Loucy (cell line): ENCODE measurements around the gene KLF7.

Experiments used
- H2AFZ ChIP-seq: fragments of 200-600 bp; sonication (generic); 2 replicates; pipeline ENCODE4 v1.6.0; 2016; ENCODE audit warnings: antibody characterized with exemption, mild to moderate bottlenecking, low read length, moderate library complexity
- H3F3A ChIP-seq: fragments of 200-600 bp; 2 replicates; pipeline ENCODE4 v1.6.0; 2016; ENCODE audit warnings: antibody characterized with exemption, low read depth, mild to moderate bottlenecking
- H3K27me3 ChIP-seq: fragments of 200-600 bp; sonication (generic); 2 replicates; pipeline ENCODE4 v1.6.1; 2014; ENCODE audit warnings: low read length, mild to moderate bottlenecking; ENCODE audit not compliant: insufficient read depth, poor library complexity, severe bottlenecking
- H3K36me3 ChIP-seq: fragments of 200-600 bp; sonication (generic); 2 replicates; pipeline ENCODE4 v1.6.1; 2016; ENCODE audit warnings: low read length; ENCODE audit not compliant: insufficient read depth
- H3K4me1 ChIP-seq: fragments of 200-600 bp; sonication (generic); 2 replicates; pipeline ENCODE4 v1.5.1; 2014; ENCODE audit warnings: low read length, mild to moderate bottlenecking; ENCODE audit not compliant: insufficient read depth, poor library complexity, severe bottlenecking
- H3K4me2 ChIP-seq: fragments of 200-600 bp; sonication (generic); 2 replicates; pipeline ENCODE4 v1.6.0; 2014; ENCODE audit warnings: antibody characterized with exemption, low read length, low read depth, mild to moderate bottlenecking; ENCODE audit not compliant: poor library complexity, severe bottlenecking
- H3K4me3 ChIP-seq: fragments of 200-600 bp; sonication (generic); 2 replicates; pipeline ENCODE4 v1.5.1; 2014; ENCODE audit warnings: low read length, mild to moderate bottlenecking, mixed read lengths; ENCODE audit not compliant: poor library complexity, severe bottlenecking
- H3K79me2 ChIP-seq: fragments of 200-600 bp; sonication (generic); 2 replicates; pipeline ENCODE4 v1.6.1; 2014; ENCODE audit warnings: low read length; ENCODE audit not compliant: insufficient read depth
- H3K9ac ChIP-seq: fragments of 200-600 bp; sonication (generic); 2 replicates; pipeline ENCODE4 v1.6.0; 2014; ENCODE audit warnings: mild to moderate bottlenecking, low read depth, low read length, moderate library complexity; ENCODE audit not compliant: poor library complexity, severe bottlenecking
- H3K9me2 ChIP-seq: fragments of 200-600 bp; sonication (generic); replicated peaks from 2 replicates; pipeline ENCODE4 v1.6.1; 2016; ENCODE audit warnings: low read depth, low read length, mixed read lengths
- H3K9me3 ChIP-seq: fragments of 200-600 bp; sonication (generic); 2 replicates; pipeline ENCODE4 v1.6.1; 2014; ENCODE audit warnings: mild to moderate bottlenecking, antibody characterized with exemption, low read length, low read depth; ENCODE audit not compliant: insufficient read depth
- H4K20me1 ChIP-seq: fragments of 200-600 bp; sonication (generic); 2 replicates; pipeline ENCODE4 v1.6.0; 2014; ENCODE audit warnings: antibody characterized with exemption, low read length, mild to moderate bottlenecking; ENCODE audit not compliant: insufficient read depth, poor library complexity, severe bottlenecking
- CTCF ChIP-seq: fragments of 200-600 bp; sonication (generic); conservative IDR thresholded peaks from 2 replicates; pipeline ENCODE4 v1.5.1; 2014; ENCODE audit warnings: mild to moderate bottlenecking, antibody characterized with exemption, low read length
- EZH2phosphoT487 ChIP-seq: fragments of 200-600 bp; IDR thresholded peaks from 2 replicates; pipeline ENCODE4 v1.6.1; 2018; ENCODE audit warnings: antibody characterized with exemption, mild to moderate bottlenecking, moderate library complexity, borderline replicate concordance

The KLF7 gene

DNA sequence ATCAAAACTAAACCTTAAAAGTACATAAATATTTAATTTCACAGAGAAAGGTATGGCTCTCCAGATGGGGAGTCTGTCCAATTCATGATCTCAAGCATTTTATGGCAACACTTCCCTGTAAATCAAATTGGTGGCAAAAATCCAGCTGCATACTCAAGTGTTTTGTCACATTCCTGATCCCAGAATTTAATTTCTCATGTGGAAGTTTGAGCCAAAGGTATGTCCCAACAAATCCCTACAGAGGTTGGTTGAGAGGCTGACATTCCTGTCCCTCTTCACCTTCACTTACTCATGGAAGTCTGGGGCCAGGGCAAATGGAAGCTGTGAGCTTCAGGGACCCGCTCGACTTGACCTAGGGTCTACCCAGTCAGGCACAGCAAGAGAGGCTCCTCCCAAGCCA is 17.7 kb downstream of the KLF7 start:
- Histone ChIP-seq H3K4me1 (peaks cover 21% of the 10 kb centered on the region), H3K27me3 (no peaks in the 10 kb centered on the region), H3K36me3 (no peaks in the 10 kb centered on the region), H3K9me2 (no peaks in the 10 kb centered on the region), H3K4me3 (no peak overlapping the region), H2AFZ (no peak overlapping the region), H3K4me2 (no peak overlapping the region), H3K79me2 (peaks cover 14% of the 10 kb centered on the region; the same call in 1 of the 2 replicates), H3K9me3 (no peaks in the 10 kb centered on the region), H3K9ac (no peak overlapping the region), H4K20me1 (no peaks in the 10 kb centered on the region), H3F3A (no peaks in the 10 kb centered on the region)
- TF ChIP-seq CTCF, result no peak
- TF ChIP-seq EZH2phosphoT487, result no peak

GRCh38 chr2:207144173-207144785 is 21.5 kb downstream of the KLF7 start:
- H3K27me3 ChIP-seq, result no peaks in the 10 kb centered on the region
- no peaks in the 10 kb centered on the region for H3F3A ChIP-seq
- peak overlapping the region; percentile 73 for H3K4me3 ChIP-seq
- no peak overlapping the region for H2AFZ ChIP-seq
- H3K36me3 ChIP-seq, result no peaks in the 10 kb centered on the region
- TF ChIP-seq CTCF (no peak), EZH2phosphoT487 (no peak)
- peaks cover 26% of the 10 kb centered on the region for H3K4me1 ChIP-seq
- no peaks in the 10 kb centered on the region for H3K9me3 ChIP-seq
- H3K79me2 ChIP-seq, result peaks cover 3% of the 10 kb centered on the region; the same call in 1 of the 2 replicates
- H3K9me2 ChIP-seq, result no peaks in the 10 kb centered on the region
- no peaks in the 10 kb centered on the region for H4K20me1 ChIP-seq
- H3K9ac ChIP-seq, result peak overlapping the region; percentile 61
- peak overlapping the region; percentile 84 for H3K4me2 ChIP-seq

- H3K4me2 ChIP-seq, result peak overlapping the region; percentile 84
Measured at GRCh38 chr2:207143215-207144172, 22.3 kb downstream of the KLF7 start.

More at GRCh38 chr2:207143215-207144172, 22.3 kb downstream of the KLF7 start:
- no peaks in the 10 kb centered on the region for H4K20me1 ChIP-seq
- H3K9me2 ChIP-seq, result no peaks in the 10 kb centered on the region
- no peaks in the 10 kb centered on the region for H3K36me3 ChIP-seq
- no peaks in the 10 kb centered on the region for H3K9me3 ChIP-seq
- H3K9ac ChIP-seq, result peak overlapping the region; percentile 61
- peak overlapping the region; percentile 74 for H2AFZ ChIP-seq
- TF ChIP-seq CTCF (no peak), EZH2phosphoT487 (no peak)
- peak overlapping the region; percentile 73 for H3K4me3 ChIP-seq
- peaks cover 3% of the 10 kb centered on the region; the same call in 1 of the 2 replicates for H3K79me2 ChIP-seq
- H3K4me1 ChIP-seq, result peaks cover 26% of the 10 kb centered on the region
- no peaks in the 10 kb centered on the region for H3K27me3 ChIP-seq
- no peaks in the 10 kb centered on the region for H3F3A ChIP-seq
